M059J (cell line): ENCODE measurements around the gene MYO5B. TPM values are rescaled to one million over a fixed set of nuclear protein-coding genes. Genes with fewer than 3 reads are reported as not detected.

ENCODE experiments used
- DNase-seq: peaks from one replicate; pipeline ENCODE4 v3.0.0-alpha.2; 2012; ENCODE audit warnings: low read depth
- total RNA-seq: library from RNA; depleted of rRNA; stranded (reverse); fragments of >200 nt; shearing (Covaris generic); gene quantifications from 2 replicates; pipeline ENCODE4 v1.2.3, GENCODE V29; 2014

Gene MYO5B
- total RNA-seq, 1 experiment from 2014 or later: 4.1 TPM

- DNase-seq: no peak
Measured at GRCh38 chr18:49886891-49887764, 307.8 kb downstream of the MYO5B start.

- no peak for DNase-seq
Measured at GRCh38 chr18:49884959-49885358, 310.0 kb downstream of the MYO5B start.

- DNase-seq: no peak
Measured at GRCh38 chr18:49884465-49884864, 310.5 kb downstream of the MYO5B start.

- DNase-seq: no peak
Measured at GRCh38 chr18:49880661-49881060, 314.3 kb downstream of the MYO5B start.

- no peak for DNase-seq
Measured at GRCh38 chr18:49879271-49879580, 315.7 kb downstream of the MYO5B start.

GRCh38 chr18:49878567-49879270 lies 316.2 kb downstream of the MYO5B start:
- peak; percentile 24 for DNase-seq

- DNase-seq: no peak
Measured at GRCh38 chr18:49878015-49878414, 316.9 kb downstream of the MYO5B start.

GRCh38 chr18:49876536-49876935 lies 318.4 kb downstream of the MYO5B start:
- DNase-seq: no peak

GRCh38 chr18:49875783-49876182 lies 319.2 kb downstream of the MYO5B start:
- DNase-seq: no peak

GRCh38 chr18:49875155-49875554 lies 319.8 kb downstream of the MYO5B start:
- DNase-seq: no peak

- no peak for DNase-seq
Measured at GRCh38 chr18:49874238-49874637, 320.7 kb downstream of the MYO5B start.

- no peak for DNase-seq
Measured at GRCh38 chr18:49869354-49869753, 325.6 kb downstream of the MYO5B start.

- DNase-seq: no peak
Measured at GRCh38 chr18:49866680-49867079, 328.3 kb downstream of the MYO5B start.

GRCh38 chr18:49865401-49865800 lies 329.5 kb downstream of the MYO5B start:
- DNase-seq: no peak

- DNase-seq: no peak
Measured at GRCh38 chr18:49863769-49864621, 331.0 kb downstream of the MYO5B start.

GRCh38 chr18:49862656-49863385 lies 332.1 kb downstream of the MYO5B start:
- DNase-seq: no peak

- peak; percentile 29 for DNase-seq
Measured at GRCh38 chr18:49861659-49862058, 333.3 kb downstream of the MYO5B start.

- no peak for DNase-seq
Measured at GRCh38 chr18:49859725-49860124, 335.2 kb downstream of the MYO5B start.

- no peak for DNase-seq
Measured at GRCh38 chr18:49859021-49859359, 336.0 kb downstream of the MYO5B start.

GRCh38 chr18:49858309-49859020 lies 336.5 kb downstream of the MYO5B start:
- peak; percentile 67 for DNase-seq

GRCh38 chr18:49857708-49858107 lies 337.2 kb downstream of the MYO5B start:
- no peak for DNase-seq
